ENCODE data around the gene MTMR12. TPM values are rescaled to one million over a fixed set of nuclear protein-coding genes. Genes with fewer than 3 reads are reported as not detected.

MTMR12 gene, protein sequence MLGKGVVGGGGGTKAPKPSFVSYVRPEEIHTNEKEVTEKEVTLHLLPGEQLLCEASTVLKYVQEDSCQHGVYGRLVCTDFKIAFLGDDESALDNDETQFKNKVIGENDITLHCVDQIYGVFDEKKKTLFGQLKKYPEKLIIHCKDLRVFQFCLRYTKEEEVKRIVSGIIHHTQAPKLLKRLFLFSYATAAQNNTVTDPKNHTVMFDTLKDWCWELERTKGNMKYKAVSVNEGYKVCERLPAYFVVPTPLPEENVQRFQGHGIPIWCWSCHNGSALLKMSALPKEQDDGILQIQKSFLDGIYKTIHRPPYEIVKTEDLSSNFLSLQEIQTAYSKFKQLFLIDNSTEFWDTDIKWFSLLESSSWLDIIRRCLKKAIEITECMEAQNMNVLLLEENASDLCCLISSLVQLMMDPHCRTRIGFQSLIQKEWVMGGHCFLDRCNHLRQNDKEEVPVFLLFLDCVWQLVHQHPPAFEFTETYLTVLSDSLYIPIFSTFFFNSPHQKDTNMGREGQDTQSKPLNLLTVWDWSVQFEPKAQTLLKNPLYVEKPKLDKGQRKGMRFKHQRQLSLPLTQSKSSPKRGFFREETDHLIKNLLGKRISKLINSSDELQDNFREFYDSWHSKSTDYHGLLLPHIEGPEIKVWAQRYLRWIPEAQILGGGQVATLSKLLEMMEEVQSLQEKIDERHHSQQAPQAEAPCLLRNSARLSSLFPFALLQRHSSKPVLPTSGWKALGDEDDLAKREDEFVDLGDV
- total RNA-seq: 10 to 100 TPM; 14.1 to 16.0 TPM

DNA sequence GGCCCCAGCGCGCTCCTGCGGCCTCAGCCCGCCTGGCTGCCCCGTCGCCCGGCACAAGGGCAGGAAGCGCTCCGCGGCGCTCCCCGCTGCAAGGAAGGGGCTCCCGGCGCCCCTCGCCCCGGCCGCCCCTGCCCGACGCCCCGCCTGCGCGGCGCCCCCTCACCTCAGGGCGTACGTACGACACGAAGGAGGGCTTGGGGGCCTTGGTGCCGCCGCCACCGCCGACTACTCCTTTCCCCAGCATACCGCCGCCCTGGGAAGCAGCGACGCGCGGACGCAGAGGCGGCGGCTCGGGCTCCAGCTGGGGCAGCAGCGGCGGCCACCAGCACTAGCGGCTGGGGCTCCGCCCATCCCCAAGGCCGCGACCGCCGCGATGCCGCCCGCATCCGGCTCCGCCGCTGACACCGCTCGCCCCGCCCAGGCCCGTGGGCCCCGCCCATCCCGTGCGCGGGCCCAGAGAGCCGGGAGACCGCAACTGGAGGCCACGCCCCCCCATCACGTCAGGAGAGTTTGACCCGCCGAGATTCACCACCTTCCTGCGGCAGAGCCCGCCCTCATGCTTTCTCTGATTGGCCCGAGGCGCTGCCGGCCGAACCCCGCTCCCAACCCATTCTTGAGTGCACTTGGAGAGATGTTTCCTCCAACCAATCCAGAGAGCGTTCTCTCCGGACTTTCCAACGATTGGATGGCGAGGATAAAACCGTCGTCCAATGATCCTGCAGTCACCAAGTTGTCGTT lies at the start of gene MTMR12:
Gene MTMR12 (minus strand): TSS at position 345 of the 738 bp plus-strand sequence. CDS start 101 bp downstream, at position 244.
- Mint-ChIP-seq H3K27ac (peak within 1 kb of the TSS; percentile 84), H3K9me3 (no peaks in the 10 kb centered on the region), H3K4me3 (peak within 1 kb of the TSS; percentile 84), H3K4me1 (ENCODE audit: low read depth) (peaks cover 27% of the 10 kb centered on the region), H3K27me3 (ENCODE audit: low read depth) (no peaks in the 10 kb centered on the region), H3K36me3 (ENCODE audit: low read depth) (no peaks in the 10 kb centered on the region)
- DNase-seq: peak; percentile 100
- CTCF ChIA-PET: no interaction called here
- intact Hi-C loops (cut with micrococcal nuclease): loop anchor here (1.0 to 5.0 kb wide), 13 partner anchors 8 to 1128 kb away; partner anchors contain the start of genes C5orf22, DROSHA, GOLPH3 and SUB1

DNA sequence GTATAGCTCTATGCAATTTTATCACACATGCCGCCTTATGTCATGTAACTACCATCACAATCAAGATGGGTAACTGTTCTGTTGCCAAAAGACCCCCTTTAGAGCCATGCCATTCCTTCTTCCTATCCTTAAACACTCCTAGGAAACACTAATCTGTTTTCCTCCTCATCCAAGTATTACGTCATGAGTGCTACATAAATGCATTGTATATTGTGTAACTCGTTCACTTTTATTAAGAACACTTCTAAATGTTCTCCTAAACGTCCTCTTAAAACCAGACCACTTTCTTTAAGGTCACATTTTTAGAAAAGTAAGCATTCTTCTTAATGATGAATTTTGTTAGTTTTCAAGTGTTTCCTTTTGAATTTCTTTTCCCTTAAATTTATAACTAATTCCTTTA lies 49.8 kb upstream of the MTMR12 start:
- Mint-ChIP-seq H3K9me3 (no peaks in the 10 kb centered on the region), H3K4me3 (no peak overlapping the region), H3K27ac (no peak overlapping the region), H3K36me3 (ENCODE audit: low read depth) (peaks cover 20% of the 10 kb centered on the region), H3K4me1 (ENCODE audit: low read depth) (peaks cover 3% of the 10 kb centered on the region), H3K27me3 (ENCODE audit: low read depth) (no peaks in the 10 kb centered on the region)
- no peak for DNase-seq
- CTCF ChIA-PET: interaction anchor here (0.9 kb wide), 1 partner anchor 113 kb away, joined by 3 read pairs; no protein-coding TSS in a partner anchor
- intact Hi-C loops (cut with micrococcal nuclease): no loop called here

DNA sequence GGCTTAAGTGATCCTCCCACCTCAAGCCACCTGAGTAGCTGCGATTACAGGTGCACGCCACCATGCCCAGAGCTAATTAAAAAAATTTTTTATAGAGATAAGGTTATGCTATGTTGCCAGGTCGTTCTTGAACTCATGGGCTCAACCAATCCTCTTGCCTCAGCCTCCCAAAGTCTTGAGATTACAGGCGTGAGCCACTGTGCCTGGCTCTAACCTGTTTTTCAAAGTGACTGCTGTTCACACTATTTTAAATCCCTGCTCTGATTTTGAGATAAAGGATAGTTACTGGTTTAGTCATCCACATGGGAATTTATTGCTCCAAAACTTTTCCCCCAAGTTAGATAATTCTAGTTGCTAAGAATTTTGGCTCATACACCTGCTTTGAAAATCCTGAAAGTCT lies 48.2 kb upstream of the MTMR12 start:
- DNase-seq: no peak
- Mint-ChIP-seq H3K4me3 (no peak overlapping the region), H3K27ac (no peak overlapping the region), H3K4me1 (ENCODE audit: low read depth) (peaks cover 3% of the 10 kb centered on the region), H3K9me3 (no peaks in the 10 kb centered on the region), H3K36me3 (ENCODE audit: low read depth) (peaks cover 23% of the 10 kb centered on the region), H3K27me3 (ENCODE audit: low read depth) (no peaks in the 10 kb centered on the region)
- intact Hi-C loops (cut with micrococcal nuclease): no loop called here
- CTCF ChIA-PET: no interaction called here

DNA sequence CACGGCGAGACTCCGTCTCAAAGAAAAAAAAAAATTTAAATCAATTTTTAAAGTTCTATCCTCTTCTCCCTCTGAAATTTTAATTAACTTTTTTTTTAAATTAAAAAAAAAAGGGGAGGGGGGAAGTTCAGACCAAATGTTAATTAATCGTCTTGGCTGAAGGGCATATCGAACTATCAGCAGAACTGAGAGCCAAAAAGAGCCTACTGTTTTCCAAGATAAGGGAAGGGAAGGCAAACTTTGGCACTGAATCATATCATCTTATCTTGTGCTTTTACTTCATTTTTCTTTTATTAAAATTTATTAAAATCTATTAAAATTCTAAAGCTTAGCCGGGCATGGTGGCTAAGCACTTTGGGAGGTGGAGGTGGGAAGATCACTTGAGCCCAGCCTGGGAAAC lies 45.9 kb upstream of the MTMR12 start:
- Mint-ChIP-seq H3K9me3 (no peaks in the 10 kb centered on the region), H3K36me3 (ENCODE audit: low read depth) (peaks cover 28% of the 10 kb centered on the region), H3K4me1 (ENCODE audit: low read depth) (peaks cover 3% of the 10 kb centered on the region), H3K27ac (no peak overlapping the region), H3K27me3 (ENCODE audit: low read depth) (no peaks in the 10 kb centered on the region), H3K4me3 (no peak overlapping the region)
- CTCF ChIA-PET: interaction anchor here (0.7 kb wide), 1 partner anchor 140 kb away, joined by 4 read pairs; no protein-coding TSS in a partner anchor
- no peak for DNase-seq
- intact Hi-C loops (cut with micrococcal nuclease): no loop called here

DNA sequence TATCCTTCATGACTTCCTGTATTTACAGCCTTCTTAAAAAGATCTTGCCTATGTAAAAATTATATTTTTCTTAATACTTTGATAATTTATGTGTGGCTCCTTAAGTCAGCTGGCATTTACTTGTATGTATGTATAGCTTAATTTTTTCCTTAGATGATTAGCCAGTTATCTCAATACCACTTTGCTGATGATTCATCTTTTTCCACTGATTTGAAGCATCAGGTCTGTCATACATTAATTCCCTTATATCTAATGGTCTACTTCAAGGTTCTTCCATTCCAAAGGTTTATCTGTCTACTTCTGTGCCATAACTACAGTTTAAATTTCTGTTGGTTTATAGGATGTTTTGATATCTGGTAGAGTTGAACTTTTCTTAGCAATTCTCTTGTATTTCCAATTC lies 44.9 kb upstream of the MTMR12 start:
- intact Hi-C loops (cut with micrococcal nuclease): no loop called here
- Mint-ChIP-seq H3K9me3 (no peaks in the 10 kb centered on the region), H3K27me3 (ENCODE audit: low read depth) (no peaks in the 10 kb centered on the region), H3K4me3 (no peak overlapping the region), H3K36me3 (ENCODE audit: low read depth) (peaks cover 25% of the 10 kb centered on the region), H3K27ac (peak overlapping the region; percentile 59), H3K4me1 (ENCODE audit: low read depth) (peaks cover 3% of the 10 kb centered on the region)
- no peak for DNase-seq
- CTCF ChIA-PET: no interaction called here

DNA sequence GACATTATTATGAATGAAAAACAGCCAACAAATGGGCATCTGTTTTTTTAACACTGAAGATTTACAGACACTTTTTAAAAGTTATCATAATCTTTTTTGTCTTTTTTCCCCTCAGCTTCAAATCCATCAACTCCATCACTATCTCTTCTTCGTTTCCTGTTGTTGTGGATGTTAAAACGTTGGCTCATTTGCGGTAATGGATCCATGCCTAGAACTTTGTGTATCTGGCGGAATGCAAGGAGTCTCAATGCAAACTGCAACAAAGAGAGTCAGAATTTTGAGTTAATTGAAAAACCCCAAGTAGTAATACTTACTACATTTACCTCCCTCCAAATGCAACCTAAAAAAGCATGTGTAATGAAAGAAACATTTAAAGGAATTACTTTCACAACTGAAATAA lies 42.9 kb upstream of the MTMR12 start:
- no peak for DNase-seq
- H3K36me3 Mint-ChIP-seq (ENCODE audit: low read depth): peaks cover 23% of the 10 kb centered on the region
- H3K9me3 Mint-ChIP-seq: no peaks in the 10 kb centered on the region
- intact Hi-C loops (cut with micrococcal nuclease): no loop called here
- H3K4me3 Mint-ChIP-seq: no peak overlapping the region
- no peaks in the 10 kb centered on the region for H3K27me3 Mint-ChIP-seq (ENCODE audit: low read depth)
- CTCF ChIA-PET: no interaction called here
- no peak overlapping the region for H3K27ac Mint-ChIP-seq
- peaks cover 3% of the 10 kb centered on the region for H3K4me1 Mint-ChIP-seq (ENCODE audit: low read depth)

DNA sequence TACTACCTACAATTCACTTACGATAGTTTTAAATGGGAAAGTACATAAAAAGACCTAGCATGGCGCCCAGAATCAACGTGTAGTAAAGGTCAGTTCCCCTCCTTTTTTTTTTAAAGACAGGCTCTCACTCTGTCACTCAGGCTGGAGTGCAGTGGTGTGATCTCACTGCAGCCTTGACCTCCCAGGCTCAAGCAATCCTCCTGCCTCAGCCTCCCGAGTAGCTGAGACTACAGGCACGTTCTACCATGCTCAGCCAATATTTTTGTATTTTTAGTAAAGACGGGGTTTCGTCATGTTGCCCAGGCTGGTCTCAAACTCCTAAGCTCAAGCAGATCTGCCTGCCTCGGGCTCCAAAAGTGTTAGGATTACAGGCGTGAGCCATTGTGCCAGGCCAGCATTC lies 40.7 kb upstream of the MTMR12 start:
- Mint-ChIP-seq H3K27me3 (ENCODE audit: low read depth) (no peaks in the 10 kb centered on the region), H3K4me1 (ENCODE audit: low read depth) (peaks cover 3% of the 10 kb centered on the region), H3K4me3 (no peak overlapping the region), H3K9me3 (no peaks in the 10 kb centered on the region), H3K36me3 (ENCODE audit: low read depth) (peaks cover 14% of the 10 kb centered on the region), H3K27ac (no peak overlapping the region)
- CTCF ChIA-PET: interaction anchor here (0.7 to 1.1 kb wide), 2 partner anchors 24 to 275 kb away, joined by 5 to 6 read pairs; no protein-coding TSS in a partner anchor
- no peak for DNase-seq
- intact Hi-C loops (cut with micrococcal nuclease): no loop called here

DNA sequence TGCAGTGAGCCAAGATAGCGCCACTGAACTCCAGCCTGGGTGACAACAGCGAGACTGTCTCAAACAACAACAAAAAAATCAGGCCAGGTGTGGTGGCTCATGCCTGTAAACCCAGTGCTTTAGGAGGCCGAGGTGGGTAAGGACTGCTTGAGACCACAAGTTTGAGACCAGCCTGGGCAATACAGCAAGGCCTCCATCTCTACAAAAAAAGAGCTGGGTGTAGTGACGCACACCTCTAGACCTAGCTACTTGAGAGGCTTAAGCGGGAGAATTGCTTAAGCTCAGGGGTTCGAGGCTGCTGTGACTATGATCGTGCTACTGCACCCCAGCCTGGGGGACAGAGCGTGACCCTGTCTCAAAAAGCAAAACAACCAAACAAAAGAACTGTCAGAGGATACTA lies 39.9 kb upstream of the MTMR12 start:
- DNase-seq: no peak
- H3K4me3 Mint-ChIP-seq: no peak overlapping the region
- intact Hi-C loops (cut with micrococcal nuclease): no loop called here
- CTCF ChIA-PET: interaction anchor here (0.6 to 0.7 kb wide), 2 partner anchors 11 to 276 kb away, joined by 3 to 6 read pairs; no protein-coding TSS in a partner anchor
- no peaks in the 10 kb centered on the region for H3K27me3 Mint-ChIP-seq (ENCODE audit: low read depth)
- H3K4me1 Mint-ChIP-seq (ENCODE audit: low read depth): peaks cover under 1% of the 10 kb centered on the region
- H3K36me3 Mint-ChIP-seq (ENCODE audit: low read depth): peaks cover 11% of the 10 kb centered on the region
- no peaks in the 10 kb centered on the region for H3K9me3 Mint-ChIP-seq
- H3K27ac Mint-ChIP-seq: no peak overlapping the region

DNA sequence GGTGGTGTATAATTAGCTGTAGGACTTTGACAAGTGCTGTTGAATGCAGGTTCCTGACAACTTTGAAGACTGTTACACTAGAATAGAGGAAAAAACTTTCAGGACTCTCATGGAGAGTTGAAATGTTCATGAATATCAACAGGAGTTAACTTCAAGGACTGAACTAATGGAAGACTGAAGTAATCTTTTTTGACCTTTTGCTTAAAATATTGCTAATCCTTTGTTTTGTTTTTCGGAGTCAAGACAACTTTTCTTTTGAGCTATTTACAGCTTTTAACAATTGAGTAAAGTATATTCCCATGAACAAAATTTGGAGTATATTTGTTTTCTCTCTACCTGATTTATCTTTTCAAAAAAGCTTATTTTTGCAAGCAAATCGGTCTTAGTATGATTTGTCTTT lies 34.1 kb upstream of the MTMR12 start:
- DNase-seq: no peak
- Mint-ChIP-seq H3K27ac (no peak overlapping the region), H3K4me1 (ENCODE audit: low read depth) (no peaks in the 10 kb centered on the region), H3K4me3 (no peak overlapping the region), H3K36me3 (ENCODE audit: low read depth) (no peaks in the 10 kb centered on the region), H3K9me3 (peaks cover 9% of the 10 kb centered on the region), H3K27me3 (ENCODE audit: low read depth) (peaks cover 3% of the 10 kb centered on the region)
- intact Hi-C loops (cut with micrococcal nuclease): no loop called here
- CTCF ChIA-PET: interaction anchor here (0.7 to 1.3 kb wide), 3 partner anchors 16 to 1157 kb away, joined by 3 read pairs; no protein-coding TSS in a partner anchor

DNA sequence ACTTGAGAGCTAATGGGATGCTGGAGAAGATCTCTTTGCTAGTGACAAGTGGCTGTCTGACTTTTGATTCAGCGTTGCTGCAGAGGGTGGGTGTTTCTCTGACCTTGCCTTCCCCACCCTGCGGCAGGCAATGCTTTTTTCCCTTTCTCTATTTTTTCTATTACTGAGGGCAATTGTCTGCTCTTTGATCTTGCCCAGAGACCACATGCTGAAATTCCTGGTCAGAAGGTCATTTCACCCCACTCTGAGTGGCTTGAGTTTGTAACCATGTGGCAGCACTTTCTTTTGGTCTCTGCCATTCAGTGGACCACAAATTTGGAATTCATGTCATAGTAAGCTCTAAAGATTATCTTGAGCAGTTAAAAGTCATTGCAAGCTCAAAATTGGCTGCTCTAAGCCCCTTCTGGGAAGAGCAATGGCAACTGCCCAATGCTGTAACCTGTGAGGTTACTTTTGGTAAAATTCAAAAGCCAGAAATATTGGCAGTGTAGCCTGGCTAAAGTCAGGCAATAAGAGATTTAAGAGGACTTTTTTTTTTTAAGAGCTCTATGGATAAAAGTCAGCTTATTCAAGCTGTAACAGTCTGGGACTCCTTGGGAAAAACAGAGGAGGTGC lies 30.4 kb upstream of the MTMR12 start:
- no peak for DNase-seq
- Mint-ChIP-seq H3K4me1 (ENCODE audit: low read depth) (no peaks in the 10 kb centered on the region), H3K27ac (no peak overlapping the region), H3K36me3 (ENCODE audit: low read depth) (peaks cover 4% of the 10 kb centered on the region), H3K27me3 (ENCODE audit: low read depth) (peaks cover 3% of the 10 kb centered on the region), H3K4me3 (no peak overlapping the region), H3K9me3 (peaks cover 21% of the 10 kb centered on the region)
- CTCF ChIA-PET: interaction anchor here (0.9 to 1.3 kb wide), 3 partner anchors 12 to 113 kb away, joined by 3 to 9 read pairs (median 8); no protein-coding TSS in a partner anchor
- intact Hi-C loops (cut with micrococcal nuclease): no loop called here

DNA sequence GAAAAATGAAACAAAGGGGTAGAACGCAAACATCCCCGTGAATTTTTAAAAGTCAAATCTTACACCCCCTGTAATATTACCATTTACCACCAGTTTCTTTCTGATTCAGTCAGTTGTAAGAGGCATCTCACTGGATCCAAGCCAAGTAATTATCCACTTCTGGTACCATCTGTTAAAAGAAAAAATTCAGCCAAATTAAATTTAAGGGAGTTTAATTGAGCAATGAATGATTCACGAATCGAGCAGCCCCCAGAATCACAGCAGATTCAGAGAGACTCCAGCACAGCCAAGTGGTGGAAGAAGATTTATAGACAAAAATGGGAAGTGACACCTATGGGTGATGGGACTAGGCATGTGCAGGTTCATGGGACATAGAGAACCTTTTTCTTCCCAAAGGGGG lies 29.9 kb upstream of the MTMR12 start:
- Mint-ChIP-seq H3K36me3 (ENCODE audit: low read depth) (peaks cover 7% of the 10 kb centered on the region), H3K9me3 (peaks cover 23% of the 10 kb centered on the region), H3K4me3 (no peak overlapping the region), H3K27ac (no peak overlapping the region), H3K27me3 (ENCODE audit: low read depth) (peaks cover 3% of the 10 kb centered on the region), H3K4me1 (ENCODE audit: low read depth) (no peaks in the 10 kb centered on the region)
- CTCF ChIA-PET: interaction anchor here (0.9 to 1.3 kb wide), 3 partner anchors 11 to 112 kb away, joined by 3 to 9 read pairs (median 8); no protein-coding TSS in a partner anchor
- no peak for DNase-seq
- intact Hi-C loops (cut with micrococcal nuclease): no loop called here
